H1 (cell line): ENCODE measurements around the gene ATPAF1. TPM values are rescaled to one million over a fixed set of nuclear protein-coding genes. Genes with fewer than 3 reads are reported as not detected.

Experiments
- CTCF ChIA-PET: fragments of 300-600 bp; sonication (Branson Sonifier 250); formaldehyde crosslinking; loops from one replicate; lab custom pipeline; 2021; ENCODE audit not compliant: partially characterized antibody; lab: Charles Lee
- POLR2A ChIA-PET: fragments of 300-600 bp; sonication (Branson Sonifier 250); formaldehyde crosslinking; loops from one replicate; lab custom pipeline; 2021; ENCODE audit warnings: inconsistent platforms; ENCODE audit not compliant: partially characterized antibody; lab: Charles Lee
- DNase-seq, 2 experiments: peaks; one replicate each; pipeline versions ENCODE4 v3.0.0 to v3.0.0-alpha.2; 2010 to 2022; ENCODE audit warnings: low spot score in 2 of 2, low read depth in 1 of 2, mixed read lengths in 1 of 2
- FAIRE-seq: peaks from 2 replicates; lab custom pipeline; 2011; peaks lifted over from hg19 to GRCh38; lab: Jason Lieb, UNC
- H2AFZ ChIP-seq: 2 replicates; pipeline ENCODE4 v1.8.1; 2012; ENCODE audit warnings: low read length, inconsistent platforms
- H2AK5ac ChIP-seq: 2 replicates; pipeline ENCODE4 v1.6.1; 2013; ENCODE audit warnings: low read depth, low read length
- H2BK120ac ChIP-seq: replicated peaks from 2 replicates; pipeline ENCODE3; 2013; ENCODE audit warnings: low read depth, low read length, inconsistent platforms
- H2BK12ac ChIP-seq: 2 replicates; pipeline ENCODE4 v1.6.1; 2013; ENCODE audit warnings: low read depth, low read length
- H2BK15ac ChIP-seq: 2 replicates; pipeline ENCODE4 v1.6.1; 2013; ENCODE audit warnings: low read length
- H2BK20ac ChIP-seq: 2 replicates; pipeline ENCODE4 v1.6.1; 2013; ENCODE audit warnings: low read length
- H2BK5ac ChIP-seq: 2 replicates; pipeline ENCODE4 v1.6.1; 2013; ENCODE audit warnings: low read depth, low read length
- H3K14ac ChIP-seq: 2 replicates; pipeline ENCODE4 v1.6.1; 2013; ENCODE audit warnings: inconsistent platforms; ENCODE audit not compliant: insufficient read length
- H3K18ac ChIP-seq: 2 replicates; pipeline ENCODE4 v1.6.1; 2013; ENCODE audit warnings: low read length; ENCODE audit errors: extremely low read depth
- H3K23ac ChIP-seq: 2 replicates; pipeline ENCODE4 v1.6.1; 2013; ENCODE audit warnings: inconsistent platforms; ENCODE audit not compliant: insufficient read length
- H3K23me2 ChIP-seq: 2 replicates; pipeline ENCODE4 v1.6.1; 2013; ENCODE audit warnings: low read depth, low read length
- H3K27ac ChIP-seq: 2 replicates; pipeline ENCODE4 v1.6.1; 2011; ENCODE audit warnings: low read depth, low read length, inconsistent platforms
- H3K27me3 ChIP-seq, 4 experiments: replicated peaks in 1 of 4; 1 replicate in 1 of 4; 2 replicates in 3 of 4; pipeline versions ENCODE4 v1.6.1 to v1.8.1; 2011 to 2013; ENCODE audit warnings: low read length in 3 of 4, mild to moderate bottlenecking in 3 of 4, inconsistent platforms in 2 of 4, mixed read lengths in 2 of 4, moderate library complexity in 1 of 4; ENCODE audit not compliant: control insufficient read depth in 3 of 4, insufficient read depth in 3 of 4; ENCODE audit errors: extremely low read depth in 1 of 4
- H3K36me3 ChIP-seq, 4 experiments: 2 replicates each; pipeline versions ENCODE4 v1.6.1 to v1.8.1; 2011 to 2013; ENCODE audit warnings: mild to moderate bottlenecking in 4 of 4, low read length in 3 of 4, moderate library complexity in 2 of 4, control low read depth in 1 of 4, inconsistent platforms in 1 of 4; ENCODE audit not compliant: insufficient read depth in 4 of 4, control insufficient read depth in 2 of 4
- H3K4ac ChIP-seq: replicated peaks from 2 replicates; pipeline ENCODE3; 2013; ENCODE audit warnings: low read length, low read depth, mixed read lengths, inconsistent platforms; ENCODE audit not compliant: insufficient read length
- H3K4me1 ChIP-seq, 4 experiments: replicated peaks in 1 of 4; 1 replicate in 1 of 4; 2 replicates in 3 of 4; pipeline versions ENCODE4 v1.6.1 to v1.8.1; 2011 to 2013; ENCODE audit warnings: low read length in 3 of 4, inconsistent platforms in 2 of 4, mixed read lengths in 1 of 4; ENCODE audit not compliant: insufficient read depth in 4 of 4, control insufficient read depth in 3 of 4
- H3K4me2 ChIP-seq, 2 experiments: 2 replicates each; pipeline versions ENCODE4 v1.6.1 to v1.8.1; 2011 to 2013; ENCODE audit warnings: low read depth in 2 of 2, low read length in 2 of 2, control low read depth in 1 of 2, inconsistent platforms in 1 of 2, mild to moderate bottlenecking in 1 of 2; ENCODE audit not compliant: insufficient read depth in 1 of 2
- H3K4me3 ChIP-seq, 4 experiments: fragments of 200-600, 300-600 bp in 1 of 4; sonication (generic), shearing (Covaris generic), sonication (Bioruptor Twin) in 1 of 4; 2 replicates each; pipeline versions ENCODE4 v1.5.1 to v1.8.1; 2011 to 2016; ENCODE audit warnings: low read length in 4 of 4, low read depth in 3 of 4, control low read depth in 2 of 4, inconsistent platforms in 2 of 4, mild to moderate bottlenecking in 2 of 4, mixed read lengths in 1 of 4, moderate library complexity in 1 of 4; ENCODE audit not compliant: insufficient read depth in 2 of 4; ENCODE audit errors: extremely low read depth in 1 of 4
- H3K56ac ChIP-seq: replicated peaks from 2 replicates; pipeline ENCODE3; 2013; ENCODE audit warnings: low read depth, mild to moderate bottlenecking, mixed read lengths, low read length, inconsistent platforms; ENCODE audit not compliant: insufficient read length
- H3K79me1 ChIP-seq: 2 replicates; pipeline ENCODE4 v1.6.1; 2013; ENCODE audit warnings: low read depth, low read length, control low read depth
- H3K79me2 ChIP-seq, 2 experiments: 2 replicates each; pipeline versions ENCODE4 v1.6.1 to v1.8.1; 2012 to 2013; ENCODE audit warnings: low read length in 2 of 2, mild to moderate bottlenecking in 2 of 2, inconsistent platforms in 1 of 2; ENCODE audit not compliant: insufficient read depth in 2 of 2, control insufficient read depth in 1 of 2
- H3K9ac ChIP-seq, 4 experiments: replicated peaks in 1 of 4; 1 replicate in 1 of 4; 2 replicates in 3 of 4; pipeline versions ENCODE4 v1.6.1 to v1.8.1; 2011 to 2013; ENCODE audit warnings: low read depth in 3 of 4, low read length in 3 of 4, control low read depth in 2 of 4, mild to moderate bottlenecking in 2 of 4, moderate library complexity in 2 of 4, inconsistent platforms in 1 of 4; ENCODE audit errors: extremely low read depth in 1 of 4
- H3K9me3 ChIP-seq, 2 experiments: 2 replicates each; pipeline versions ENCODE4 v1.6.1 to v1.8.1; 2012 to 2013; ENCODE audit warnings: mild to moderate bottlenecking in 2 of 2, moderate library complexity in 2 of 2, control low read depth in 1 of 2, inconsistent platforms in 1 of 2, low read depth in 1 of 2, low read length in 1 of 2, mixed read lengths in 1 of 2; ENCODE audit not compliant: insufficient read depth in 2 of 2
- H4K20me1 ChIP-seq, 2 experiments: replicated peaks in 1 of 2; 2 replicates each; pipeline versions ENCODE3 to v1.8.1; 2011 to 2013; ENCODE audit warnings: inconsistent platforms in 2 of 2, low read length in 2 of 2, mild to moderate bottlenecking in 1 of 2; ENCODE audit not compliant: insufficient read depth in 2 of 2, control insufficient read depth in 1 of 2
- H4K5ac ChIP-seq: 2 replicates; pipeline ENCODE4 v1.6.1; 2013; ENCODE audit warnings: low read length, low read depth, mixed read lengths, inconsistent platforms; ENCODE audit not compliant: insufficient read length
- H4K8ac ChIP-seq: 2 replicates; pipeline ENCODE4 v1.8.0; 2013; ENCODE audit warnings: mild to moderate bottlenecking, moderate library complexity, low read length, inconsistent platforms; ENCODE audit not compliant: insufficient read depth; ENCODE audit errors: extremely low read depth
- H4K91ac ChIP-seq: replicated peaks from 2 replicates; pipeline ENCODE3; 2013; ENCODE audit warnings: low read length, mixed read lengths, inconsistent platforms; ENCODE audit not compliant: insufficient read length
- CHD2 ChIP-seq: IDR thresholded peaks from 2 replicates; pipeline ENCODE4 v1.6.1; 2012; ENCODE audit warnings: low read length, improper control_type of control experiment
- CREB1 ChIP-seq: IDR thresholded peaks from 2 replicates; pipeline ENCODE4 v1.6.1; 2012; ENCODE audit warnings: inconsistent platforms
- KDM1A ChIP-seq: fragments of 200-600, 300-600 bp; sonication (generic); IDR thresholded peaks from 2 replicates; pipeline ENCODE4 v1.7.1; 2016; ENCODE audit warnings: mild to moderate bottlenecking, low read length, borderline replicate concordance
- KDM4A ChIP-seq: IDR thresholded peaks from one replicate; pipeline ENCODE4 v1.7.1; 2012; ENCODE audit warnings: low read depth, mild to moderate bottlenecking, moderate library complexity, low read length, inconsistent platforms; ENCODE audit not compliant: severe bottlenecking
- SIRT6 ChIP-seq: IDR thresholded peaks from one replicate; pipeline ENCODE4 v1.7.1; 2012; ENCODE audit warnings: low read length, inconsistent platforms
- SIX5 ChIP-seq: IDR thresholded peaks from 2 replicates; pipeline ENCODE4 v1.6.1; 2011; ENCODE audit warnings: mild to moderate bottlenecking, low read depth, low read length
- SP4 ChIP-seq: IDR thresholded peaks from 2 replicates; pipeline ENCODE4 v1.6.1; 2012; ENCODE audit warnings: low read length, inconsistent platforms
- SUZ12 ChIP-seq: fragments of 200-600 bp; sonication (generic); IDR thresholded peaks from 2 replicates; pipeline ENCODE4 v1.6.1; 2012; ENCODE audit warnings: mild to moderate bottlenecking, inconsistent platforms, low read length, moderate library complexity, mixed read lengths
- TAF1 ChIP-seq: IDR thresholded peaks from 2 replicates; pipeline ENCODE4 v1.6.1; 2011; ENCODE audit warnings: mild to moderate bottlenecking, low read depth, low read length
- WGBS, 2 experiments: shearing (Covaris generic) in 1 of 2; methylation state at CpG; one replicate each; pipeline versions ENCODE4 v1.1.6 to v1.1.7; 2013 to 2015; ENCODE audit warnings: low lambda C conversion rate in 2 of 2, mixed read lengths in 2 of 2, inconsistent platforms in 1 of 2, low coverage in 1 of 2, missing lambda C conversion rate in 1 of 2; ENCODE audit not compliant: insufficient replicate concordance in 2 of 2, insufficient coverage in 1 of 2, insufficient read length in 1 of 2; ENCODE audit errors: extremely low coverage in 1 of 2, missing lambda C conversion rate in 1 of 2; 5-methylcytosine and 5-hydroxymethylcytosine counted together
- polyA plus RNA-seq, 7 experiments: library from polyadenylated mRNA; depleted of rRNA in 3 of 7; stranded (reverse) in 5 of 7; unstranded in 2 of 7; fragments of >200 nt in 5 of 7; fragments of 200-250 nt in 2 of 7; gene quantifications; 1 replicate in 5 of 7; 2 replicates in 1 of 7; 4 replicates in 1 of 7; pipeline versions ENCODE4 v1.2.1 to v1.2.3, GENCODE V29; 2011 to 2013; ENCODE audit warnings: missing spikeins in 2 of 7, mixed read lengths in 2 of 7
- total RNA-seq: library from RNA; stranded (reverse); fragmentation: NEBNext Ultra II Directional; extraction: Animal tissue kit (Norgen Biotek cat#: 25700); gene quantifications from 2 replicates; pipeline ENCODE4 v1.2.1, GENCODE V29; 2021

ATPAF1 gene
- total and polyA plus RNA-seq, 2 of the 8 experiments (the other 6 are each of a cell fraction or from before 2014, with no cell fraction given), result 46.7 to 55.9 TPM

DNA sequence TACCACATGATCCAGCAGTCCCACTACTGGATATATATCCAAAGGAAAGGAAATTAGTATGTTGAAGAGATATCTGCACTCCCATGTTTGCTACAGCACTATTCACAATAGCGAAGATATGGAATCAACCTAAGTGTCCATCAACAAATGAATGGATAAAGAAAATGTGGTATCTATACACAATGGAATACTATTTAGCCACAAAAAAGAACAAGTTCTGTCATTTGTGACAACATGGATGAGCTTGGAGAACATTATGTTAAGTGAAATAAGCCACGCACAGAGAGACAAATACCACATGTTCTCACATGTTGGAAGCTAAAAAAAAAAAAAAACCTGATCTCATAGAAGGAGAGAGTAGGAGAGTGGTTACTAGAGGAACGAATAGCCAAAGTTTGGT lies 17.7 kb downstream of the ATPAF1 start:
- Histone ChIP-seq H2BK20ac (no peak overlapping the region), H3K27ac (no peak overlapping the region), H4K91ac (no peak overlapping the region), H2BK12ac (no peak overlapping the region), H3K9me3 (no peaks in the 10 kb centered on the region), H3K4me1 (no peaks in the 10 kb centered on the region), H3K18ac (no peak overlapping the region), H2BK120ac (no peak overlapping the region), H3K23ac (no peak overlapping the region), H4K20me1 (no peaks in the 10 kb centered on the region), H3K27me3 (no peaks in the 10 kb centered on the region), H3K56ac (no peak overlapping the region), H3K4me3 (no peak overlapping the region), H3K79me2 (no peaks in the 10 kb centered on the region), H2BK15ac (no peak overlapping the region), H2AK5ac (no peak overlapping the region), H3K36me3 (peaks cover 0 to 44% (median 14%) of the 10 kb centered on the region in 4 experiments; a peak in 6 of 8 replicates), H3K9ac (no peak overlapping the region), H4K5ac (no peak overlapping the region), H3K14ac (no peak overlapping the region), H3K23me2 (no peaks in the 10 kb centered on the region), H4K8ac (no peak overlapping the region), H3K4ac (no peak overlapping the region), H2BK5ac (no peak overlapping the region), H2AFZ (no peak overlapping the region), H3K4me2 (no peak overlapping the region), H3K79me1 (no peaks in the 10 kb centered on the region)
- FAIRE-seq, result no peak
- DNase-seq, result no peak
- WGBS, 2 experiments, result 95% methylated on average over 3 of the region's 3 CpGs; no CpG with 5 or more reads in 1 of the 2 experiments
- POLR2A ChIA-PET, result interaction anchor here (1.0 to 1.1 kb wide), 2 partner anchors 8 to 51 kb away, joined by 3 to 4 read pairs; no protein-coding TSS in a partner anchor
- CTCF ChIA-PET, result interaction anchor here (1.0 kb wide), 1 partner anchor 17 kb away, joined by 3 read pairs; the partner anchor contains the start of gene ATPAF1
- TF ChIP-seq SUZ12, result no peak
- TF ChIP-seq SIRT6, result no peak
- no peak for TF ChIP-seq KDM1A
- no peak for TF ChIP-seq TAF1
- TF ChIP-seq CHD2, result no peak
- TF ChIP-seq KDM4A, result no peak
- no peak for TF ChIP-seq SIX5
- TF ChIP-seq SP4, result no peak
- no peak for TF ChIP-seq CREB1
